Measurements from ENCODE around the gene ASAP2.

- TF ChIP-seq CTCF (IDR thresholded peaks at IDR 0.05; ENCODE audit: insufficient read depth, low read length) (no peak), REST (IDR thresholded peaks at IDR 0.05; ENCODE audit: insufficient replicate concordance, low read depth) (no peak), GABPA (IDR thresholded peaks at IDR 0.05; ENCODE audit: low read depth) (no peak), POLR2AphosphoS5 (IDR thresholded peaks at IDR 0.05; ENCODE audit: low read depth) (no peak), SPI1 (IDR thresholded peaks at IDR 0.05; ENCODE audit: borderline replicate concordance, low read depth) (no peak)
Measured at GRCh38 chr2:9390151-9390850, 183.7 kb downstream of the ASAP2 start.
